ENCODE data around the gene MACROD1. TPM values are rescaled to one million over a fixed set of nuclear protein-coding genes. Genes with fewer than 3 reads are reported as not detected.

Gene MACROD1
- total and polyA plus RNA-seq, 9 of the 15 experiments (the other 6 are each of a cell fraction or from before 2014, with no cell fraction given) = 1.1 to 60.0 (median 26.4) TPM

GRCh38 chr11:64206457-64207255 is 40.7 kb upstream of the MACROD1 start, which contains the start of gene FERMT3 (continued):
- TF ChIP-seq NR3C1 (CRISPR knock-in tag; IDR thresholded peaks at IDR 0.05) (0 out of 2 replicates have a peak, but pooled peaks have one; percentile 64), SREBF1 (IDR thresholded peaks at IDR 0.05; ENCODE audit: borderline replicate concordance, low read depth, low read length) (no peak), ZNF696 (CRISPR knock-in tag; conservative IDR thresholded peaks at IDR 0.05) (no peak), NFE2L1 (tag; IDR thresholded peaks at IDR 0.05; ENCODE audit: borderline replicate concordance, low read depth) (no peak), AFF4 (CRISPR knock-in tag; IDR thresholded peaks at IDR 0.05) (peak; percentile 82; the same call in 1 of the 2 replicates), EP400 (IDR thresholded peaks at IDR 0.05) (peak; percentile 26), BRD9 (IDR thresholded peaks at IDR 0.05; ENCODE audit: low read depth, partially characterized antibody) (peak; percentile 57), ZNF224 (CRISPR knock-in tag; IDR thresholded peaks at IDR 0.05) (no peak), RFX1 (IDR thresholded peaks at IDR 0.05) (no peak), HDAC1 (IDR thresholded peaks at IDR 0.05) (no peak), SETDB1 (IDR thresholded peaks at IDR 0.05; ENCODE audit: low read length) (no peak)
- TF ChIP-seq, protein P1, sequence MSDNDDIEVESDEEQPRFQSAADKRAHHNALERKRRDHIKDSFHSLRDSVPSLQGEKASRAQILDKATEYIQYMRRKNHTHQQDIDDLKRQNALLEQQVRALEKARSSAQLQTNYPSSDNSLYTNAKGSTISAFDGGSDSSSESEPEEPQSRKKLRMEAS (CRISPR knock-in tag; IDR thresholded peaks at IDR 0.05) = peak; percentile 81
- TF ChIP-seq, protein P2, sequence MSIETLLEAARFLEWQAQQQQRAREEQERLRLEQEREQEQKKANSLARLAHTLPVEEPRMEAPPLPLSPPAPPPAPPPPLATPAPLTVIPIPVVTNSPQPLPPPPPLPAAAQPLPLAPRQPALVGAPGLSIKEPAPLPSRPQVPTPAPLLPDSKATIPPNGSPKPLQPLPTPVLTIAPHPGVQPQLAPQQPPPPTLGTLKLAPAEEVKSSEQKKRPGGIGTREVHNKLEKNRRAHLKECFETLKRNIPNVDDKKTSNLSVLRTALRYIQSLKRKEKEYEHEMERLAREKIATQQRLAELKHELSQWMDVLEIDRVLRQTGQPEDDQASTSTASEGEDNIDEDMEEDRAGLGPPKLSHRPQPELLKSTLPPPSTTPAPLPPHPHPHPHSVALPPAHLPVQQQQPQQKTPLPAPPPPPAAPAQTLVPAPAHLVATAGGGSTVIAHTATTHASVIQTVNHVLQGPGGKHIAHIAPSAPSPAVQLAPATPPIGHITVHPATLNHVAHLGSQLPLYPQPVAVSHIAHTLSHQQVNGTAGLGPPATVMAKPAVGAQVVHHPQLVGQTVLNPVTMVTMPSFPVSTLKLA (conservative IDR thresholded peaks at IDR 0.05) = peak; percentile 42 to 61; a peak in 2 of 4 replicates
